GM18499 (cell line): ENCODE measurements around the gene TRAF3IP3.

ENCODE experiments used
- ATAC-seq: cut with Tn5 transposase; IDR thresholded peaks from one replicate; pipeline ENCODE4 v1.9.1; 2021; ENCODE audit warnings: moderate number of reproducible peaks; ENCODE audit not compliant: insufficient read depth, unreplicated experiment

TRAF3IP3 gene

GRCh38 chr1:209755926-209756614 lies at the start of gene TRAF3IP3:
TRAF3IP3 (plus strand) TSS chr1:209756053; CDS start chr1:209760040, 3,987 bp downstream.
- peak; percentile 58 for ATAC-seq

- ATAC-seq = no peak
These were observed 49.2 kb upstream of the TRAF3IP3 start for GRCh38 chr1:209706622-209707021.

GRCh38 chr1:209707308-209707707 lies 48.5 kb upstream of the TRAF3IP3 start:
- no peak for ATAC-seq

- no peak for ATAC-seq
These were observed 47.6 kb upstream of the TRAF3IP3 start for GRCh38 chr1:209708297-209708696.

- ATAC-seq = no peak
These were observed 45.8 kb upstream of the TRAF3IP3 start for GRCh38 chr1:209710093-209710492.

- ATAC-seq = no peak
These were observed 45.0 kb upstream of the TRAF3IP3 start for GRCh38 chr1:209710847-209711246.

- ATAC-seq = no peak
These were observed 41.5 kb upstream of the TRAF3IP3 start for GRCh38 chr1:209714338-209714737.

GRCh38 chr1:209715314-209715713 lies 40.5 kb upstream of the TRAF3IP3 start:
- ATAC-seq = no peak

- ATAC-seq = no peak
These were observed 38.0 kb upstream of the TRAF3IP3 start for GRCh38 chr1:209717818-209718217.

- no peak for ATAC-seq
These were observed 35.5 kb upstream of the TRAF3IP3 start for GRCh38 chr1:209720326-209720725.

- ATAC-seq = no peak
These were observed 35.0 kb upstream of the TRAF3IP3 start for GRCh38 chr1:209720826-209721225.

- no peak for ATAC-seq
These were observed 34.5 kb upstream of the TRAF3IP3 start for GRCh38 chr1:209721323-209721722.

GRCh38 chr1:209723265-209723664 lies 32.6 kb upstream of the TRAF3IP3 start:
- ATAC-seq = no peak

- no peak for ATAC-seq
These were observed 31.8 kb upstream of the TRAF3IP3 start for GRCh38 chr1:209723756-209724693.

GRCh38 chr1:209727286-209727685 lies 28.6 kb upstream of the TRAF3IP3 start:
- no peak for ATAC-seq

GRCh38 chr1:209727785-209728184 lies 28.1 kb upstream of the TRAF3IP3 start:
- no peak for ATAC-seq

GRCh38 chr1:209728466-209728865 lies 27.4 kb upstream of the TRAF3IP3 start:
- ATAC-seq = no peak

GRCh38 chr1:209729436-209729835 lies 26.4 kb upstream of the TRAF3IP3 start:
- ATAC-seq = no peak

- no peak for ATAC-seq
These were observed 23.1 kb upstream of the TRAF3IP3 start for GRCh38 chr1:209732725-209733124.

GRCh38 chr1:209733409-209734192 lies 22.3 kb upstream of the TRAF3IP3 start:
- ATAC-seq = no peak
